ENCODE data around the gene PCDHB15. TPM values are rescaled to one million over a fixed set of nuclear protein-coding genes. Genes with fewer than 3 reads are reported as not detected.
"Not testable (repeated sequence)": the region's sequence is repeated elsewhere in the genome, so short reads cannot be mapped to it uniquely, and the experiment has no call there.

PCDHB15 gene
- total RNA-seq, 4 donors from 2014 or later, result 3.2 to 6.6 (median 4.1) TPM

DNA sequence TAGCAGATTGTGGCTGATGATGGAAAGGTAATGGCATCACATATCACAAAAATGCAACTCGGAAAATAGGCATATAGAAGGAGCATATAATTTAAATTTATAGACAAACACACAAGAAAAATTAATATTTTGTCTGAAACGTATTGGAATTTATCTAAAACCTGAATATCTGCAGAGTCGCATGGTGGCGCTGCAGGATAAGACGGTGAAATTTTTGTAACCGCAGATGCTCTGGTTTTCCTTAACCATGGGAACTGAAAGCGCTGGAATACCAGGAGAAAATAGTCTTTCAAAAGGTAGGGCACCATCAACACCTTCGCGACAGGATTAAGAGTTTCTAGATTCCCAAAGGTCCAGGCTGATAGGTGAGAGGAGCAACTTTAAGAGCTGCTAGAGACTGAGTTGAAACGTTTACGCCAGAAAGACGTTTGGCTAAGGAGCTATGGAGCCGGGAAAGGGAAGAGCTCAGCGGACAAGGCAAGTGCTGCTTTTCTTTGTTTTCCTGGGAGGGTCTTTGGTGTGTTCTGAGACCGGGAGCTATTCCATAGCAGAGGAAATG, 11.0 kb upstream of the PCDHB15 start:
- no peak for TF ChIP-seq POLR2AphosphoS5 (IDR thresholded peaks at IDR 0.05)
- TF ChIP-seq, protein P1, sequence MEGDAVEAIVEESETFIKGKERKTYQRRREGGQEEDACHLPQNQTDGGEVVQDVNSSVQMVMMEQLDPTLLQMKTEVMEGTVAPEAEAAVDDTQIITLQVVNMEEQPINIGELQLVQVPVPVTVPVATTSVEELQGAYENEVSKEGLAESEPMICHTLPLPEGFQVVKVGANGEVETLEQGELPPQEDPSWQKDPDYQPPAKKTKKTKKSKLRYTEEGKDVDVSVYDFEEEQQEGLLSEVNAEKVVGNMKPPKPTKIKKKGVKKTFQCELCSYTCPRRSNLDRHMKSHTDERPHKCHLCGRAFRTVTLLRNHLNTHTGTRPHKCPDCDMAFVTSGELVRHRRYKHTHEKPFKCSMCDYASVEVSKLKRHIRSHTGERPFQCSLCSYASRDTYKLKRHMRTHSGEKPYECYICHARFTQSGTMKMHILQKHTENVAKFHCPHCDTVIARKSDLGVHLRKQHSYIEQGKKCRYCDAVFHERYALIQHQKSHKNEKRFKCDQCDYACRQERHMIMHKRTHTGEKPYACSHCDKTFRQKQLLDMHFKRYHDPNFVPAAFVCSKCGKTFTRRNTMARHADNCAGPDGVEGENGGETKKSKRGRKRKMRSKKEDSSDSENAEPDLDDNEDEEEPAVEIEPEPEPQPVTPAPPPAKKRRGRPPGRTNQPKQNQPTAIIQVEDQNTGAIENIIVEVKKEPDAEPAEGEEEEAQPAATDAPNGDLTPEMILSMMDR (IDR thresholded peaks at IDR 0.05), result peak in 1 of 4 experiments; percentile 38
- no peak for TF ChIP-seq POLR2A (IDR thresholded peaks at IDR 0.05)
- TF ChIP-seq EP300 (IDR thresholded peaks at IDR 0.05), result no peak
- 5 to 6% methylated on average over 12 to 15 of the region's 15 CpGs for WGBS, 2 donors (ENCODE audit: low coverage in 1 of 2)
- Histone ChIP-seq H3K4me3 (peak overlapping the region; percentile 11 to 34), H3K9me3 (peaks cover 6 to 97% (median 11%) of the 10 kb centered on the region in 3 donors), H3K27ac (no peak overlapping the region), H3K27me3 (peaks cover 23% of the 10 kb centered on the region), H3K4me1 (no peaks in the 10 kb centered on the region), H3K36me3 (peaks cover 0 to 15% of the 10 kb centered on the region in 2 donors)
- no peak for ATAC-seq

DNA sequence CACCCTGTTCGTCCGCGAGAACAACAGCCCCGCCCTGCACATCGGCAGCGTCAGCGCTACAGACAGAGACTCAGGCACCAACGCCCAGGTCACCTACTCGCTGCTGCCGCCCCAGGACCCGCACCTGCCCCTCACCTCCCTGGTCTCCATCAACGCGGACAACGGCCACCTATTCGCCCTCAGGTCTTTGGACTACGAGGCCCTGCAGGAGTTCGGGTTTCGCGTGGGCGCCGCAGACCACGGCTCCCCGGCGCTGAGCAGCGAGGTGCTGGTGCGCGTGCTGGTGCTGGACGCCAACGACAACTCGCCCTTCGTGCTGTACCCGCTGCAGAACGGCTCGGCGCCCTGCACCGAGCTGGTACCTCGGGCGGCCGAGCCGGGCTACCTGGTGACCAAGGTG, 9.3 kb upstream of the PCDHB15 start:
- H3K27ac ChIP-seq, H3K4me3 ChIP-seq, ATAC-seq, H3K4me1 ChIP-seq: not testable (repeated sequence)
- peaks cover 6 to 100% (median 9%) of the 10 kb centered on the region in 3 donors for H3K9me3 ChIP-seq
- no CpG with 5 or more reads among the region's 40 CpGs for WGBS, 2 donors (ENCODE audit: low coverage in 1 of 2)
- peaks cover 0 to 13% of the 10 kb centered on the region in 2 donors for H3K36me3 ChIP-seq
- peaks cover 25% of the 10 kb centered on the region for H3K27me3 ChIP-seq

DNA sequence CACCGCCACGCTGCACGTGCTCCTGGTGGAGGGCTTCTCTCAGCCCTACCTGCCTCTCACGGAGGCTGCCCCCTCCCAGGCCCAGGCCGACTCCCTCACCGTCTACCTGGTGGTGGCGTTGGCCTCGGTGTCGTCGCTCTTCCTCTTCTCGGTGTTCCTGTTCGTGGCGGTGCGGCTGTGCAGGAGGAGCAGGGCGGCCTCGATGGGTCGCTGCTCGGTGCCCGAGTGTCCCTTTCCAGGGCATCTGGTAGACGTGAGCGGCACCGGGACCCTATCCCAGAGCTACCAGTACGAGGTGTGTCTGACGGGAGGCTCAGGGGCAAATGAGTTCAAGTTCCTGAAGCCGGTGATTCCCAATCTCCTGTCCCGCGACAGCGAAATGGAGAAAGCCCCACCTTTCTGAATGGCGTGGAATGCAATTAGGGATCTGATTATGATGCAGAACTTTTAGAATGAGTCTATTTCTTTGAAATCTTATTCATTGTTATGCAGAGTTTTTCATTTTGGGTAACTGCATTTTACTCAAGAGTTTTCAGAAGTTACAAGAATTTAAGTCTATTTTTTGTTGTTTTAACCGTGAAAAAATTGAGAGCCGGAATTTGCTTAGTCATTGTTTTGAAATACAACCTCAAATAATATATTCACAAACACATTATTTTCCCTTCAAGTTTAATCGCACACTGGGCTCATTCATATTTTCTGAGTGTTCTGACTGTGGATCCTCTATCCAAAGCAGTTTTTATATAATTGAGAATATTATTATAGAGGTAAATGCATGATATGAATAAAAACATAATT, 8.5 kb upstream of the PCDHB15 start:
- Histone ChIP-seq H3K4me1 (no peaks in the 10 kb centered on the region), H3K4me3 (no peak overlapping the region), H3K27ac (no peak overlapping the region), H3K36me3 (peaks cover 0 to 11% of the 10 kb centered on the region in 2 donors), H3K9me3 (peaks cover 6 to 100% (median 11%) of the 10 kb centered on the region in 3 donors), H3K27me3 (peaks cover 32% of the 10 kb centered on the region)
- WGBS, 2 donors (ENCODE audit: low coverage in 1 of 2), result 12 to 39% methylated on average over 7 to 10 of the region's 32 CpGs
- TF ChIP-seq POLR2AphosphoS5 (IDR thresholded peaks at IDR 0.05) (no peak), POLR2A (IDR thresholded peaks at IDR 0.05) (no peak), EP300 (IDR thresholded peaks at IDR 0.05) (no peak)
- TF ChIP-seq, protein P1 (IDR thresholded peaks at IDR 0.05), result no peak
- ATAC-seq, result no peak

DNA sequence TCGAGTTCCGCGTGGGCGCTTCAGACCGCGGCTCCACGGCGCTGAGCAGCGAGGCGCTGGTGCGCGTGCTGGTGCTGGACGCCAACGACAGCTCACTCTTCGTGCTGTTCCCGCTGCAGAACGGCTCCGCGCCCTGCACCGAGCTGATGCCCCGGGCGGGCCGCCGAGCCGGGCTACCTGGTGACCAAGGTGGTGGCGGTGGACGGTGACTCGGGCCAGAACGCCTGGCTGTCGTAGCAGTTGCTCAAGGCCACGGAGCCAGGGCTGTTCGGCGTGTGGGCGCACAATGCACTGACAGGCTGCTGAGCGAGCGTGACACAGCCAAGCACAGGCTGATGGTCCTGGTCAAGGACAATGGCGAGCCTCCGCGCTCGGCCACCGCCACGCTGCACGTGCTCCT, 3.7 kb upstream of the PCDHB15 start:
- peaks cover 4 to 100% (median 7%) of the 10 kb centered on the region in 3 donors for H3K9me3 ChIP-seq
- no peak overlapping the region for H3K27ac ChIP-seq
- ATAC-seq, result no peak
- H3K4me1 ChIP-seq, result no peaks in the 10 kb centered on the region
- 15% methylated on average over 4 of the region's 43 CpGs; no CpG with 5 or more reads in 1 of the 2 donors for WGBS, 2 donors (ENCODE audit: low coverage in 1 of 2)
- H3K36me3 ChIP-seq, result peaks cover 0 to under 1% of the 10 kb centered on the region in 2 donors
- H3K27me3 ChIP-seq, result peaks cover 15% of the 10 kb centered on the region
- TF ChIP-seq, protein P1 (IDR thresholded peaks at IDR 0.05), result no peak
- TF ChIP-seq POLR2AphosphoS5 (IDR thresholded peaks at IDR 0.05), result no peak
- no peak for TF ChIP-seq EP300 (IDR thresholded peaks at IDR 0.05)
- TF ChIP-seq POLR2A (IDR thresholded peaks at IDR 0.05), result no peak
- H3K4me3 ChIP-seq, result no peak overlapping the region

DNA sequence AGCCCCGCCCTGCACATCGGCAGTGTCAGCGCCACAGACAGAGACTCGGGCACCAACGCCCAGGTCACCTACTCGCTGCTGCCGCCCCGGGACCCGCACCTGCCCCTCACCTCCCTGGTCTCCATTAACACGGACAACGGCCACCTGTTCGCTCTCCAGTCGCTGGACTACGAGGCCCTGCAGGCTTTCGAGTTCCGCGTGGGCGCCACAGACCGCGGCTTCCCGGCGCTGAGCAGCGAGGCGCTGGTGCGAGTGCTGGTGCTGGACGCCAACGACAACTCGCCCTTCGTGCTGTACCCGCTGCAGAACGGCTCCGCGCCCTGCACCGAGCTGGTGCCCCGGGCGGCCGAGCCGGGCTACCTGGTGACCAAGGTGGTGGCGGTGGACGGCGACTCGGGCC, 1.8 kb downstream of the PCDHB15 start:
- not testable (repeated sequence) for ATAC-seq, H3K27me3 ChIP-seq, H3K4me1 ChIP-seq, H3K4me3 ChIP-seq, H3K27ac ChIP-seq
- H3K9me3 ChIP-seq, result peaks cover 7 to 100% (median 9%) of the 10 kb centered on the region in 3 donors
- peaks cover 0 to 18% of the 10 kb centered on the region in 2 donors for H3K36me3 ChIP-seq
- 49% methylated on average over 12 of the region's 42 CpGs; no CpG with 5 or more reads in 1 of the 2 donors for WGBS, 2 donors (ENCODE audit: low coverage in 1 of 2)

DNA sequence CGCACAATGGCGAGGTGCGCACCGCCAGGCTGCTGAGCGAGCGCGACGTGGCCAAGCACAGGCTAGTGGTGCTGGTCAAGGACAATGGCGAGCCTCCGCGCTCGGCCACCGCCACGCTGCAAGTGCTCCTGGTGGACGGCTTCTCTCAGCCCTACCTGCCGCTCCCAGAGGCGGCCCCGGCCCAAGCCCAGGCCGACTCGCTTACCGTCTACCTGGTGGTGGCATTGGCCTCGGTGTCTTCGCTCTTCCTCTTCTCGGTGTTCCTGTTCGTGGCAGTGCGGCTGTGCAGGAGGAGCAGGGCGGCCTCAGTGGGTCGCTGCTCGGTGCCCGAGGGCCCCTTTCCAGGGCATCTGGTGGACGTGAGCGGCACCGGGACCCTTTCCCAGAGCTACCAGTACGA, 2.2 kb downstream of the PCDHB15 start:
- not testable (repeated sequence) for H3K27ac ChIP-seq, H3K4me3 ChIP-seq, ATAC-seq, H3K27me3 ChIP-seq, H3K4me1 ChIP-seq
- WGBS, 2 donors (ENCODE audit: low coverage in 1 of 2), result 32 to 80% methylated on average over 1 to 5 of the region's 34 CpGs
- Histone ChIP-seq H3K9me3 (peaks cover 6 to 100% (median 9%) of the 10 kb centered on the region in 3 donors), H3K36me3 (peaks cover 0 to 18% of the 10 kb centered on the region in 2 donors)
